ENCODE results near the gene BCL2.

BCL2 gene

GRCh38 chr18:63177919-63178821 lies 141.4 kb downstream of the BCL2 start:
- DNase-seq: no peak

- DNase-seq: no peak
Measured at GRCh38 chr18:63177259-63177658, 142.3 kb downstream of the BCL2 start.

GRCh38 chr18:63175264-63175663 lies 144.3 kb downstream of the BCL2 start:
- DNase-seq: no peak

GRCh38 chr18:63173983-63174382 lies 145.6 kb downstream of the BCL2 start:
- DNase-seq: no peak

- no peak for DNase-seq
Measured at GRCh38 chr18:63169853-63170252, 149.7 kb downstream of the BCL2 start.

GRCh38 chr18:63168287-63168686 lies 151.3 kb downstream of the BCL2 start:
- no peak for DNase-seq

- DNase-seq: no peak
Measured at GRCh38 chr18:63166142-63166541, 153.4 kb downstream of the BCL2 start.

GRCh38 chr18:63164396-63164795 lies 155.2 kb downstream of the BCL2 start:
- no peak for DNase-seq

GRCh38 chr18:63162271-63163014 lies 157.1 kb downstream of the BCL2 start:
- no peak for DNase-seq

GRCh38 chr18:63161761-63162195 lies 157.8 kb downstream of the BCL2 start:
- DNase-seq: peak; percentile 66

GRCh38 chr18:63161032-63161760 lies 158.4 kb downstream of the BCL2 start:
- DNase-seq: no peak

- DNase-seq: no peak
Measured at GRCh38 chr18:63160172-63160995, 159.2 kb downstream of the BCL2 start.

GRCh38 chr18:63159590-63159989 lies 160.0 kb downstream of the BCL2 start:
- DNase-seq: no peak

GRCh38 chr18:63158676-63159291 lies 160.8 kb downstream of the BCL2 start:
- peak; percentile 47 for DNase-seq

GRCh38 chr18:63158012-63158631 lies 161.4 kb downstream of the BCL2 start:
- no peak for DNase-seq

GRCh38 chr18:63157293-63158011 lies 162.1 kb downstream of the BCL2 start:
- DNase-seq: no peak

GRCh38 chr18:63155910-63156773 lies 163.4 kb downstream of the BCL2 start:
- DNase-seq: no peak

GRCh38 chr18:63155169-63155852 lies 164.3 kb downstream of the BCL2 start:
- peak; percentile 73 for DNase-seq
